CD14-positive monocyte (primary cell): ENCODE measurements around the gene TMTC1. TPM values are rescaled to one million over a fixed set of nuclear protein-coding genes. Genes with fewer than 3 reads are reported as not detected.

ENCODE experiments used
- DNase-seq, 3 donors: peaks; one replicate each; pipeline ENCODE4 v3.0.0-alpha.2; 2011 to 2022
- H2AFZ ChIP-seq: 2 replicates; pipeline ENCODE4 v1.6.0; 2012; ENCODE audit warnings: mild to moderate bottlenecking, low read depth, low read length, inconsistent platforms; ENCODE audit not compliant: insufficient read depth, poor library complexity, severe bottlenecking
- H3K27ac ChIP-seq, 2 donors: 1 replicate in 1 of 2; 2 replicates in 1 of 2; pipeline ENCODE4 v1.5.1; 2012 to 2013; ENCODE audit warnings: low read length in 2 of 2, control low read depth in 1 of 2, inconsistent platforms in 1 of 2, low read depth in 1 of 2, mild to moderate bottlenecking in 1 of 2
- H3K27me3 ChIP-seq, 2 donors: one replicate each; pipeline versions ENCODE4 v1.6.0 to v1.6.1; 2011 to 2013; ENCODE audit warnings: low read length in 2 of 2; ENCODE audit not compliant: control insufficient read depth in 2 of 2, insufficient read depth in 2 of 2
- H3K36me3 ChIP-seq, 2 donors: replicated peaks in 1 of 2; 1 replicate in 1 of 2; 2 replicates in 1 of 2; pipeline versions ENCODE4 v1.5.1 to v1.6.1; 2012 to 2013; ENCODE audit warnings: low read length in 2 of 2, control low read depth in 1 of 2, inconsistent platforms in 1 of 2, mild to moderate bottlenecking in 1 of 2; ENCODE audit not compliant: insufficient read depth in 2 of 2, control insufficient read depth in 1 of 2
- H3K4me1 ChIP-seq, 2 donors: 1 replicate in 1 of 2; 2 replicates in 1 of 2; pipeline versions ENCODE4 v1.5.1 to v1.6.1; 2012 to 2013; ENCODE audit warnings: low read length in 2 of 2, control low read depth in 1 of 2, inconsistent platforms in 1 of 2, mild to moderate bottlenecking in 1 of 2, moderate library complexity in 1 of 2; ENCODE audit not compliant: insufficient read depth in 2 of 2, control insufficient read depth in 1 of 2
- H3K4me2 ChIP-seq: replicated peaks from 2 replicates; pipeline ENCODE3; 2012; ENCODE audit warnings: low read length, moderate library complexity, mild to moderate bottlenecking; ENCODE audit not compliant: poor library complexity, severe bottlenecking; ENCODE audit errors: extremely low read depth
- H3K4me3 ChIP-seq, 3 experiments: fragments of 200-600 bp in 1 of 3; sonication (generic) in 1 of 3; replicated peaks in 1 of 3; 1 replicate in 2 of 3; 2 replicates in 1 of 3; pipeline ENCODE4 v1.5.1; 2011 to 2013; ENCODE audit warnings: low read length in 3 of 3, mild to moderate bottlenecking in 3 of 3, control low read depth in 2 of 3, low read depth in 2 of 3, inconsistent platforms in 1 of 3, moderate library complexity in 1 of 3
- H3K79me2 ChIP-seq: 2 replicates; pipeline ENCODE4 v1.6.0; 2012; ENCODE audit warnings: mild to moderate bottlenecking, control low read depth, inconsistent platforms, low read length, moderate library complexity; ENCODE audit not compliant: insufficient read depth
- H3K9ac ChIP-seq: 2 replicates; pipeline ENCODE4 v1.6.0; 2017; ENCODE audit warnings: low read length, mild to moderate bottlenecking; ENCODE audit not compliant: insufficient read depth, poor library complexity, severe bottlenecking
- H3K9me3 ChIP-seq, 2 donors: replicated peaks in 1 of 2; 1 replicate in 1 of 2; 2 replicates in 1 of 2; pipeline versions ENCODE4 v1.5.1 to v1.6.1; 2012 to 2013; ENCODE audit warnings: low read length in 2 of 2, control low read depth in 1 of 2; ENCODE audit not compliant: control insufficient read depth in 1 of 2, insufficient read depth in 1 of 2
- H4K20me1 ChIP-seq: 2 replicates; pipeline ENCODE4 v1.6.0; 2012; ENCODE audit warnings: mild to moderate bottlenecking, low read length, control low read depth, moderate library complexity; ENCODE audit not compliant: insufficient read depth
- H3K27ac Mint-ChIP-seq, 7 donors: one replicate each; pipeline ENCODE4 v1.8.0; 2020; ENCODE audit warnings: mild to moderate bottlenecking in 7 of 7, mixed read lengths in 7 of 7, moderate library complexity in 6 of 7, inconsistent platforms in 2 of 7
- H3K27me3 Mint-ChIP-seq, 3 donors: one replicate each; pipeline ENCODE4 v1.8.0; 2021 to 2022; ENCODE audit warnings: low read depth in 3 of 3, mild to moderate bottlenecking in 3 of 3, mixed read lengths in 3 of 3, moderate library complexity in 3 of 3, inconsistent platforms in 1 of 3
- H3K36me3 Mint-ChIP-seq, 2 donors: one replicate each; pipeline ENCODE4 v1.8.0; 2020; ENCODE audit warnings: mixed read lengths in 2 of 2, inconsistent platforms in 1 of 2, mild to moderate bottlenecking in 1 of 2
- H3K4me1 Mint-ChIP-seq: one replicate; pipeline ENCODE4 v1.8.0; 2020; ENCODE audit warnings: mild to moderate bottlenecking, mixed read lengths
- H3K4me3 Mint-ChIP-seq, 2 donors: one replicate each; pipeline ENCODE4 v1.8.0; 2020; ENCODE audit warnings: mild to moderate bottlenecking in 2 of 2, mixed read lengths in 2 of 2, moderate library complexity in 1 of 2
- H3K9me3 Mint-ChIP-seq, 7 donors: one replicate each; pipeline ENCODE4 v1.8.0; 2020 to 2022; ENCODE audit warnings: mixed read lengths in 7 of 7, mild to moderate bottlenecking in 6 of 7, moderate library complexity in 6 of 7, inconsistent platforms in 2 of 7
- WGBS: methylation state at CpG from one replicate; pipeline ENCODE4 v1.1.5; 2013; ENCODE audit warnings: missing lambda C conversion rate; ENCODE audit not compliant: insufficient coverage; 5-methylcytosine and 5-hydroxymethylcytosine counted together
- intact Hi-C, 2 donors: fragments of 100-400 bp; cut with micrococcal nuclease; formaldehyde crosslinking; loops; one replicate each; pipeline versions ENCODE4 v1.15.0 to v1.15.1; 2023
- polyA plus RNA-seq, 3 donors: library from polyadenylated mRNA; depleted of rRNA in 1 of 3; unstranded in 2 of 3; stranded (reverse) in 1 of 3; fragments of 300-500 nt in 2 of 3; fragments of >200 nt in 1 of 3; fragmentation: Illumina TruSeq in 2 of 3; gene quantifications; 1 replicate in 2 of 3; 2 replicates in 1 of 3; pipeline ENCODE4 v1.2.3, GENCODE V29; 2012 to 2021
- TF ChIP-seq, protein P1 (sequence below): fragments of 200-600 bp; IDR thresholded peaks from one replicate; pipeline ENCODE4 v1.8.0; 2022; ENCODE audit warnings: antibody characterized with exemption, mild to moderate bottlenecking

Gene TMTC1
- polyA plus RNA-seq, 3 donors: 0.57 to 5.6 (median 2.1) TPM

DNA sequence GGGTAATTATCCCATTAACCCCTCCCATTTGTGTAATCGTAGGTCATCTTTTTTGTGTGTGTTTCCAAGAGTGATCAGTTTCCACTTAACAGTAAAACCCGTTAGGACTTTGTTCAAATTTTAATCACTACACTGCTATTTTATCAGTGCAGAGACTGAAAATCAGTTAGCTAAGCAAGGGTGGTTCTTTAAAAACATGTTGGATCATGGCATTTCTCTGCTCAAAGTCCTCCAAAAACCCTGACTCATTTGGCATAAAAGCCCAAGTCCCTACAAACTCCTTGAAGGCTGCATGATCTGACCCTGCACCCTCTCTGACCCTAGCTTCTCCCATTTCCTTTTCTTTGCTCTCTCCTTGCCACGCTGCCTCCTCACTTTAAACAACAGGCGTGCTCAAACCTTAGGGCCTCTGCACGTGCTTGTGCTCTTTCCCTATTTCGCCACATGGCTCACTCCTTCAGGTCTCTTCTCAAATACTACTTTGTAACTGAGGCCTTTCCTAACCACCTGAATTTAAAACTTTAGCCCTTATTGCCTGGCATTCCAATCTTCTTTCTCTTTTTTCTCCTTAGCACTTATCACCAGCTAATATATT lies 273.1 kb downstream of the TMTC1 start:
- H3K4me1 Mint-ChIP-seq: no peaks in the 10 kb centered on the region
- intact Hi-C loops: no loop called here
- no peaks in the 10 kb centered on the region for H3K36me3 ChIP-seq
- H3K9me3 ChIP-seq: no peaks in the 10 kb centered on the region
- H3K4me3 Mint-ChIP-seq: peak overlapping the region in 1 of 2 donors; percentile 52
- DNase-seq: no peak
- no peaks in the 10 kb centered on the region for H3K79me2 ChIP-seq
- H3K9me3 Mint-ChIP-seq: no peaks in the 10 kb centered on the region
- no peaks in the 10 kb centered on the region for H4K20me1 ChIP-seq
- H3K27me3 ChIP-seq: peaks cover 2 to 4% of the 10 kb centered on the region in 2 donors
- no peak overlapping the region for H3K9ac ChIP-seq
- H3K27ac ChIP-seq: no peak overlapping the region
- WGBS: 97% methylated on average over 4 of the region's 6 CpGs
- no peak overlapping the region for H3K4me2 ChIP-seq
- H3K4me3 ChIP-seq: no peak overlapping the region
- H3K27me3 Mint-ChIP-seq: peaks cover 2 to 10% (median 2%) of the 10 kb centered on the region in 3 donors
- TF ChIP-seq, protein P1, sequence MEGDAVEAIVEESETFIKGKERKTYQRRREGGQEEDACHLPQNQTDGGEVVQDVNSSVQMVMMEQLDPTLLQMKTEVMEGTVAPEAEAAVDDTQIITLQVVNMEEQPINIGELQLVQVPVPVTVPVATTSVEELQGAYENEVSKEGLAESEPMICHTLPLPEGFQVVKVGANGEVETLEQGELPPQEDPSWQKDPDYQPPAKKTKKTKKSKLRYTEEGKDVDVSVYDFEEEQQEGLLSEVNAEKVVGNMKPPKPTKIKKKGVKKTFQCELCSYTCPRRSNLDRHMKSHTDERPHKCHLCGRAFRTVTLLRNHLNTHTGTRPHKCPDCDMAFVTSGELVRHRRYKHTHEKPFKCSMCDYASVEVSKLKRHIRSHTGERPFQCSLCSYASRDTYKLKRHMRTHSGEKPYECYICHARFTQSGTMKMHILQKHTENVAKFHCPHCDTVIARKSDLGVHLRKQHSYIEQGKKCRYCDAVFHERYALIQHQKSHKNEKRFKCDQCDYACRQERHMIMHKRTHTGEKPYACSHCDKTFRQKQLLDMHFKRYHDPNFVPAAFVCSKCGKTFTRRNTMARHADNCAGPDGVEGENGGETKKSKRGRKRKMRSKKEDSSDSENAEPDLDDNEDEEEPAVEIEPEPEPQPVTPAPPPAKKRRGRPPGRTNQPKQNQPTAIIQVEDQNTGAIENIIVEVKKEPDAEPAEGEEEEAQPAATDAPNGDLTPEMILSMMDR: no peak
- H3K36me3 Mint-ChIP-seq: peaks cover 2 to 44% of the 10 kb centered on the region in 2 donors
- H3K4me1 ChIP-seq: no peaks in the 10 kb centered on the region
- H2AFZ ChIP-seq: no peak overlapping the region
- H3K27ac Mint-ChIP-seq: peak overlapping the region in 1 of 7 donors; percentile 5

DNA sequence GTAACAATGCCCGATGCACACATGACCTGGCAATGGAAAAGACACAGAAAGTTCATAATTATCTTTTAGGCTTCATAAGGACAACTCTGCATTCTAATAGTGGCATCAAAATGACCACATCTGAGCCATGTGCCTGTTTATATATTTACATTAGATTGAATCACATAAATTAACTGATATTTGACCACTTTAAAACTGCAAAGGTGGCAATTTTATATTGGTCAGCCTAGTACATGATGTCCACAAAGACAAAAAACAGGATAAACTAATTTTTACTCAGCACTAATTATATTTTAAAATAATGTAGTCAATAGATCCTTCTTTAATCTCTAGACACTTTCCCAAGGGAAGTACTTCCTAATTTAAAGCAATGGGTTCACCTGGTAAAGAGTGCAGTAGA lies 274.2 kb downstream of the TMTC1 start:
- Histone ChIP-seq H3K27me3 (peaks cover 2 to 4% of the 10 kb centered on the region in 2 donors), H3K4me1 (no peaks in the 10 kb centered on the region), H2AFZ (no peak overlapping the region), H3K27ac (no peak overlapping the region), H3K36me3 (no peaks in the 10 kb centered on the region), H4K20me1 (no peaks in the 10 kb centered on the region), H3K79me2 (no peaks in the 10 kb centered on the region), H3K4me3 (no peak overlapping the region), H3K4me2 (no peak overlapping the region), H3K9ac (no peak overlapping the region), H3K9me3 (no peaks in the 10 kb centered on the region)
- DNase-seq: no peak
- Mint-ChIP-seq H3K27ac (no peak overlapping the region), H3K9me3 (no peaks in the 10 kb centered on the region), H3K4me3 (no peak overlapping the region), H3K4me1 (no peaks in the 10 kb centered on the region), H3K36me3 (peaks cover 2 to 45% of the 10 kb centered on the region in 2 donors), H3K27me3 (peaks cover 0 to 7% (median 0%) of the 10 kb centered on the region in 3 donors)
- TF ChIP-seq, protein P1: no peak
- intact Hi-C loops: no loop called here
- WGBS: no CpG with 5 or more reads among the region's 1 CpG
